ENCODE results near the gene GATD1. TPM values are rescaled to one million over a fixed set of nuclear protein-coding genes. Genes with fewer than 3 reads are reported as not detected.

GATD1 gene
- total RNA-seq, 2 experiments from 2014 or later = 59.8 to 62.4 TPM

Other genes starting within 250 kb of the GATD1 start
- 10 to 100 TPM; 47.6 to 49.9 TPM for gene HRAS, start 241.9 kb downstream of the GATD1 start, total RNA-seq
- gene LRRC56, start 240.0 kb downstream of the GATD1 start, total RNA-seq = 1 to 10 TPM; 4.3 to 4.7 TPM
- 1 to 10 TPM; 2.5 to 2.7 TPM for gene LMNTD2, start 216.7 kb downstream of the GATD1 start, total RNA-seq
- 10 to 100 TPM; 36.5 to 41.0 TPM for gene RASSF7, start 216.5 kb downstream of the GATD1 start, total RNA-seq
- 10 to 100 TPM; 55.4 to 58.9 TPM for gene PHRF1, start 201.0 kb downstream of the GATD1 start, total RNA-seq
- 100 to 1,000 TPM; 160 to 165 TPM for gene IRF7, start 161.5 kb downstream of the GATD1 start, total RNA-seq
- gene CDHR5, start 152.5 kb downstream of the GATD1 start, total RNA-seq = not detected
- gene SCT, start 150.3 kb downstream of the GATD1 start, total RNA-seq = not detected
- under 1 TPM; 0.51 to 0.72 TPM for gene DRD4, start 140.2 kb downstream of the GATD1 start, total RNA-seq
- gene DEAF1, start 82.3 kb downstream of the GATD1 start, total RNA-seq = 10 to 100 TPM; 33.1 to 36.0 TPM
- gene TMEM80, start 81.7 kb downstream of the GATD1 start, total RNA-seq = 10 to 100 TPM; 38.9 to 39.7 TPM
- gene EPS8L2, start 71.3 kb downstream of the GATD1 start, total RNA-seq = 10 to 100 TPM; 19.0 to 24.5 TPM
- 100 to 1,000 TPM; 199 to 206 TPM for gene TALDO1, start 30.0 kb downstream of the GATD1 start, total RNA-seq
- under 1 TPM in 1 of 2 experiments, not detected in 1; 0.37 TPM for gene CEND1, start 12.6 kb upstream of the GATD1 start, total RNA-seq
- gene SLC25A22, start 20.8 kb upstream of the GATD1 start, total RNA-seq = 10 to 100 TPM; 35.1 to 35.8 TPM
- 10 to 100 TPM; 53.4 to 53.6 TPM for gene PIDD1, start 27.7 kb upstream of the GATD1 start, total RNA-seq
- 1,000 to 10,000 TPM; 2,888 to 3,019 TPM for gene RPLP2, start 32.5 kb upstream of the GATD1 start, total RNA-seq
- gene PNPLA2, start 41.4 kb upstream of the GATD1 start, total RNA-seq = 100 to 1,000 TPM; 110 to 125 TPM
- gene CRACR2B, start 50.4 kb upstream of the GATD1 start, total RNA-seq = 10 to 100 TPM; 10.5 to 11.2 TPM
- gene CD151, start 55.5 kb upstream of the GATD1 start, total RNA-seq = 10 to 100 TPM; 36.4 to 37.4 TPM
- 10 to 100 TPM; 76.7 to 78.9 TPM for gene POLR2L, start 65.0 kb upstream of the GATD1 start, total RNA-seq
- gene TSPAN4, start 65.4 kb upstream of the GATD1 start, total RNA-seq = 10 to 100 TPM; 19.0 to 20.3 TPM
- 10 to 100 TPM; 39.7 to 47.9 TPM for gene CHID1, start 133.3 kb upstream of the GATD1 start, total RNA-seq
- 10 to 100 TPM; 49.1 to 52.1 TPM for gene AP2A2, start 148.4 kb upstream of the GATD1 start, total RNA-seq

Data from activated naive CD8-positive, alpha-beta T cell treated with anti-CD3 and anti-CD28 coated beads, Interleukin-2, amount 10 ng/mL, durations not matched to agents 7 days and 5 days (primary cell).